Aorta (tissue), 5 donors: ENCODE results near the gene MGMT. TPM values are rescaled to one million over a fixed set of nuclear protein-coding genes. Genes with fewer than 3 reads are reported as not detected.

Experiments used
- ATAC-seq: fragments of 200-7000 bp; cut with Tn5 transposase; one replicate; pipeline ENCODE4 v1.9.1; 2022; ENCODE audit warnings: moderate library complexity; ENCODE audit not compliant: low FRiP score
- DNase-seq, 2 donors: peaks; one replicate each; pipeline ENCODE4 v3.0.0-alpha.2; 2020
- H3K27ac ChIP-seq, 2 donors: one replicate each; pipeline ENCODE4 v1.5.1; 2013; ENCODE audit warnings: low read length in 2 of 2, mild to moderate bottlenecking in 2 of 2, moderate library complexity in 2 of 2, control low read depth in 1 of 2, inconsistent platforms in 1 of 2, low read depth in 1 of 2
- H3K27me3 ChIP-seq, 2 donors: one replicate each; pipeline ENCODE4 v1.6.1; 2013; ENCODE audit warnings: control low read depth in 1 of 2, low read length in 1 of 2, mild to moderate bottlenecking in 1 of 2, moderate library complexity in 1 of 2; ENCODE audit not compliant: insufficient read depth in 2 of 2, control insufficient read depth in 1 of 2
- H3K36me3 ChIP-seq, 2 donors: one replicate each; pipeline ENCODE4 v1.6.1; 2013; ENCODE audit warnings: control low read depth in 1 of 2, low read length in 1 of 2, mild to moderate bottlenecking in 1 of 2; ENCODE audit not compliant: insufficient read depth in 2 of 2, control insufficient read depth in 1 of 2
- H3K4me1 ChIP-seq, 2 donors: one replicate each; pipeline ENCODE4 v1.6.1; 2013; ENCODE audit warnings: low read length in 2 of 2, control low read depth in 1 of 2, mild to moderate bottlenecking in 1 of 2, moderate library complexity in 1 of 2; ENCODE audit not compliant: insufficient read depth in 2 of 2, control insufficient read depth in 1 of 2
- H3K4me3 ChIP-seq, 2 donors: one replicate each; pipeline ENCODE4 v1.5.1; 2013; ENCODE audit warnings: low read length in 2 of 2, control low read depth in 1 of 2, mild to moderate bottlenecking in 1 of 2
- H3K9me3 ChIP-seq: one replicate; pipeline ENCODE4 v1.6.1; 2013; ENCODE audit warnings: mild to moderate bottlenecking, low read length; ENCODE audit not compliant: control insufficient read depth
- WGBS, 2 donors: extraction: QIAGEN DNeasy Blood & Tissue Kit; methylation state at CpG; one replicate each; pipeline ENCODE4 v1.1.7; 2013; 5-methylcytosine and 5-hydroxymethylcytosine counted together
- intact Hi-C, 2 donors: fragments of 100-400 bp; cut with DNase I; formaldehyde crosslinking; loops; one replicate each; pipeline versions ENCODE4 v1.14.2 to v1.15.0; 2022
- polyA plus RNA-seq, 2 donors: library from polyadenylated mRNA; stranded (reverse); fragments of 200-250 nt; gene quantifications; one replicate each; pipeline ENCODE4 v1.2.3, GENCODE V29; 2013
- total RNA-seq, 2 donors: library from RNA; stranded (reverse); fragmentation: NEBNext Ultra II Directional; extraction: Animal tissue kit (Norgen Biotek cat#: 25700); gene quantifications; one replicate each; pipeline ENCODE4 v1.2.1, GENCODE V29; 2021
- donor health status: healthy with polysubstance abuse.
- donor health status: Bipolar disorder and iron deficiency.
- donor health status: DM: no; HTN: no; CAD: no.
- donor health status: DM: no; HTN: no; CAD: no.
- donor health status: DM: yes; HTN: yes; CAD: no.

The MGMT gene
- total and polyA plus RNA-seq, 4 donors, result 8.8 to 30.0 (median 14.1) TPM

GRCh38 chr10:129741280-129741977 is 274.4 kb downstream of the MGMT start:
- 94 to 95% methylated on average over 19 of the region's 19 CpGs for WGBS, 2 donors
- DNase-seq, result peak in 1 of 2 donors; percentile 64

GRCh38 chr10:129741978-129742741 is 275.1 kb downstream of the MGMT start:
- no peaks in the 10 kb centered on the region for H3K4me1 ChIP-seq
- no peak overlapping the region for H3K27ac ChIP-seq
- ATAC-seq (no peak), DNase-seq (peak in 1 of 2 donors; percentile 37)
- intact Hi-C loops, result no loop called here
- no peaks in the 10 kb centered on the region for H3K36me3 ChIP-seq
- 97 to 99% methylated on average over 17 to 19 of the region's 19 CpGs for WGBS, 2 donors
- H3K9me3 ChIP-seq, result no peaks in the 10 kb centered on the region
- no peak overlapping the region for H3K4me3 ChIP-seq
- no peaks in the 10 kb centered on the region for H3K27me3 ChIP-seq

More at GRCh38 chr10:129741280-129741977, 274.4 kb downstream of the MGMT start:
- Histone ChIP-seq H3K27ac (no peak overlapping the region), H3K4me3 (no peak overlapping the region), H3K36me3 (no peaks in the 10 kb centered on the region), H3K27me3 (no peaks in the 10 kb centered on the region), H3K4me1 (no peaks in the 10 kb centered on the region), H3K9me3 (no peaks in the 10 kb centered on the region)
- no peak for ATAC-seq
- intact Hi-C loops, result no loop called here

- no peak overlapping the region for H3K27ac ChIP-seq
- H3K27me3 ChIP-seq, result no peaks in the 10 kb centered on the region
- H3K4me3 ChIP-seq, result no peak overlapping the region
- H3K9me3 ChIP-seq, result peaks cover 1% of the 10 kb centered on the region
- ATAC-seq, result no peak
- DNase-seq, result peak in 1 of 2 donors; percentile 70
- no peaks in the 10 kb centered on the region for H3K4me1 ChIP-seq
- 96 to 98% methylated on average over 30 of the region's 30 CpGs for WGBS, 2 donors
- no peaks in the 10 kb centered on the region for H3K36me3 ChIP-seq
- intact Hi-C loops, result no loop called here
Measured at GRCh38 chr10:129742742-129743550, 275.9 kb downstream of the MGMT start.

DNA sequence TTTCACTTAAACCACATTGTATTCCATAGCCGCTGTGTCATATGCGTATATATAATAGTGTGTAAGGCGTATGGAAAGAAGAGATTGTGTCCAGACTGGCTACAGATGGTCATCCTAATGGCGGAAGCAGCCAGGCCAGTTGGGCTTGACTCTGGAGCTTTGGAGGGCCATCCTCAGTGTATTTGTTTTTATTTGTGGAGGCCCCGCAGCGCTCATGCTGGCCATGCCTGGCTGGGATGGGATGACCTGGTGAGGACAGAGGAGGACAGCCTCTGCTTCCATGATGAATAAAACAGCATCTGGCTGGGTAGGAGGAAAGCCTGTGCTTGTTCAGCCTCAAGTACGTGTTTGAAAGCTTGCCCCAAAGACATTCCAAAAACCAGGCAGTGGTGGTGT is 276.7 kb downstream of the MGMT start:
- ATAC-seq (no peak), DNase-seq (peak in 1 of 2 donors; percentile 47)
- Histone ChIP-seq H3K9me3 (peaks cover 3% of the 10 kb centered on the region), H3K36me3 (no peaks in the 10 kb centered on the region), H3K27ac (no peak overlapping the region), H3K4me3 (no peak overlapping the region), H3K27me3 (no peaks in the 10 kb centered on the region), H3K4me1 (no peaks in the 10 kb centered on the region)
- WGBS, 2 donors, result 94 to 95% methylated on average over 7 of the region's 7 CpGs
- intact Hi-C loops, result no loop called here

DNA sequence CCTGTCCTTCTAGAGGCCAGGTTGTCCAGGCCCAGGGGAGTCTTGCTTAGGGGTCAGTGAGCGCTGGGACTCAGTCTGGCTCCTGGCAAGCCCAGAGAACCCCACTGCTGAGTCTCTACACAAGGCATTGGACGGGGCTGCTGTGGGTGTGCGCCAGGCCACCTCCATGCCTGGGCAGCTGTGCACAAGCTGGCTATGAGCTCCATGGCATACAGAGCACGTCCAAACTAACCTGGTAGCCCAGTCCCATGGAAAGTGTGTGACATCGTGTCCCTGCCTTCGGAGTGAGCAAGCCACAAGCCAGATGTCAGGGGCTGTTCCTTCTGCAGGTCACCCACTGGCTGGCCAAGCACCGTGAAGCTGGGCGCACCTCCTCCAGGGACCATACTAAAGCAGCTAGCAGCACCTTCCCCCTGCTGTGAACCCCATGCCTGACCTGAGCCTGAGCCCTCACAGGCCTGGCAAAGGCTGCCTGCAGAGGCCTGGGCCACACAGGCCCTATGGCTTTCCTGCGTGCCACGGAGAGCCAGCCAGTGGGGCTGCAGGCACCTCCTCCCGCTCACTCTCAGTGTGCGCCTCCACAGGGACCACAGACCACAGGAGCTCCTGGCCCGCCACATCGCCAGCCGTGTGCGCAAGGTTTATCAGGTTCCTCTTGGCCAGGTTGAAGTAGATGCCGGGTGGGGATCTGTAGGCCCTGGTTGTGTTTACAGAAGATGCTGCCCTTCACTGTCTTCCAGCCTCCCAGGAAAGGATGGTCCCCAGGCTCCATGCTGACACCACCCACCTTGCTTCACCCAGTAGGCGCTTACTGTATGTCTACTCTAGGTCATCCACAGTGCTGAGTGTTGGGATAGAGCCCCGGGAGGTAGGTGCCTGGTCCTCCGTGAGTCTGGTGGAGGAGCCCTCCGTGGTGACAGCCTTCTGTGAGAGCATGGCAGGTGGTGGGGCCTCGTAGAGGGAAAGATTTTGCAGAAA is 277.4 kb downstream of the MGMT start:
- no peak overlapping the region for H3K4me3 ChIP-seq
- peaks cover 3% of the 10 kb centered on the region for H3K9me3 ChIP-seq
- ATAC-seq (peak; percentile 22), DNase-seq (peak in 1 of 2 donors; percentile 57)
- no peaks in the 10 kb centered on the region for H3K4me1 ChIP-seq
- intact Hi-C loops, result no loop called here
- H3K27ac ChIP-seq, result no peak overlapping the region
- 95 to 96% methylated on average over 22 of the region's 22 CpGs for WGBS, 2 donors
- H3K27me3 ChIP-seq, result no peaks in the 10 kb centered on the region
- no peaks in the 10 kb centered on the region for H3K36me3 ChIP-seq

GRCh38 chr10:129745186-129745750 is 278.2 kb downstream of the MGMT start:
- Histone ChIP-seq H3K4me3 (no peak overlapping the region), H3K9me3 (peaks cover 3% of the 10 kb centered on the region), H3K36me3 (no peaks in the 10 kb centered on the region), H3K27ac (no peak overlapping the region), H3K27me3 (no peaks in the 10 kb centered on the region), H3K4me1 (no peaks in the 10 kb centered on the region)
- ATAC-seq (no peak), DNase-seq (peak in 1 of 2 donors; percentile 24)
- intact Hi-C loops, result no loop called here
- 96% methylated on average over 13 of the region's 13 CpGs for WGBS, 2 donors

DNA sequence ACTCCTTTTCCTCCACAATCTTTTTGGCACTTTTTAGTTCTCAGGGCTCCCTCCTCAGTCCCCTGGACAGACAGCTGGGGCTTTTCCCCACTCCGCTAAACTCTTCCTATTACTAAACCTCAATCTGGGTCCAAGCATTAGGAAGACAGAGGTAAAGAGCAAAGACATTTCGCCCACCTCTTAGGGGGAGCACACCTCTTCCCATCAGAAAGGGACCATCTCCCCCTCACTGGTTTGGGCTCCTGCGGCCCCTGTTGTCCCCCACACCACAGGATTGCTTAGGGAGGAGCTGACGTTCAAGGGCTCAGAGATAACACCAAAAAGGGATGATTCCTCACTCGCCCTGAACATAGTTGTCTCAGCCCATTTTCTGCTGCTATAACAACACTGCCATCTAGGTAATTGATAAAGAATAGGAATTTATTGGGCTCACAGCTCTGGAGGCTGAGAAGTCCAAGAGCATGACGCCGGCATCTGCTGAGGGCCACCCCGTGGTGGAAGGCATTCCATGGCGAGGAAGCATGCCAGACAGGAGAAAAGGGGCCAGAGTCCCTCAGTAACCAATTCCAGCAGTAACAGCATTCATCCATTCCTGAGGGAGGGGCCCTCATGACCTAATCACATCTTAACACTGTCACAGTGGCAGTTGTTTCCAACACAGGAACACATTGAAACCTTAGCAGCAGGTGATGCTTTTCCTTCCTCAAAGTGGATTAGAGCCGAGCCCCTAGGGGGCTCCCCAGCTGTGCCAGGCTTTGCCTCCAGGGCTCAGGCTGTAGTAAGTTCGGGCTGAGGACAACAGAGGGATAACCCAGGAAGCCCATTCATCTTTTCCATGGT is 287.4 kb downstream of the MGMT start:
- intact Hi-C loops, result no loop called here
- peak in 1 of 2 donors; percentile 52 for DNase-seq
- WGBS, 2 donors, result 79 to 91% methylated on average over 11 of the region's 11 CpGs

More for the DNA sequence above, 287.4 kb downstream of the MGMT start:
- H3K36me3 ChIP-seq, result no peaks in the 10 kb centered on the region
- no peak overlapping the region for H3K4me3 ChIP-seq
- H3K27me3 ChIP-seq, result no peaks in the 10 kb centered on the region
- H3K27ac ChIP-seq, result no peak overlapping the region
- no peaks in the 10 kb centered on the region for H3K4me1 ChIP-seq
- no peaks in the 10 kb centered on the region for H3K9me3 ChIP-seq
- no peak for ATAC-seq
